HG03442 (cell line): ENCODE measurements around the gene ARL6IP4.

ENCODE experiments used
- ATAC-seq: cut with Tn5 transposase; IDR thresholded peaks from one replicate; pipeline ENCODE4 v1.9.1; 2021; ENCODE audit warnings: mild to moderate bottlenecking, moderate library complexity; ENCODE audit not compliant: unreplicated experiment

Gene ARL6IP4

GRCh38 chr12:122958198-122958888 lies 22.1 kb upstream of the ARL6IP4 start:
- ATAC-seq: no peak

- no peak for ATAC-seq
Measured at GRCh38 chr12:122959566-122960192, 20.8 kb upstream of the ARL6IP4 start.

GRCh38 chr12:122960193-122960569 lies 20.3 kb upstream of the ARL6IP4 start:
- no peak for ATAC-seq

- no peak for ATAC-seq
Measured at GRCh38 chr12:122961531-122962329, 18.8 kb upstream of the ARL6IP4 start.

- no peak for ATAC-seq
Measured at GRCh38 chr12:122963941-122964265, 16.6 kb upstream of the ARL6IP4 start.

GRCh38 chr12:122964439-122965257 lies 15.8 kb upstream of the ARL6IP4 start:
- no peak for ATAC-seq

- ATAC-seq: no peak
Measured at GRCh38 chr12:122965321-122965751, 15.1 kb upstream of the ARL6IP4 start.

GRCh38 chr12:122965851-122966742 lies 14.4 kb upstream of the ARL6IP4 start, which contains the start of gene ABCB9:
Gene ABCB9 (minus strand): TSS chr12:122966463. CDS start chr12:122960235, 6,228 bp downstream.
- ATAC-seq: peak; percentile 65

GRCh38 chr12:122966743-122967550 lies 13.5 kb upstream of the ARL6IP4 start:
- no peak for ATAC-seq

GRCh38 chr12:122968104-122968503 lies 12.4 kb upstream of the ARL6IP4 start:
- ATAC-seq: no peak

- ATAC-seq: no peak
Measured at GRCh38 chr12:122969676-122970075, 10.8 kb upstream of the ARL6IP4 start.

- peak; percentile 76 for ATAC-seq
Measured at GRCh38 chr12:122974274-122974891, 6.1 kb upstream of the ARL6IP4 start.

- peak; percentile 63 for ATAC-seq
Measured at GRCh38 chr12:122974892-122975789, 5.3 kb upstream of the ARL6IP4 start, which contains the start of gene OGFOD2. Gene OGFOD2 (plus strand): TSS chr12:122975244. CDS start chr12:122975252, 8 bp downstream.

GRCh38 chr12:122975790-122976647 lies 4.5 kb upstream of the ARL6IP4 start:
- no peak for ATAC-seq

GRCh38 chr12:122976648-122976975 lies 3.9 kb upstream of the ARL6IP4 start:
- no peak for ATAC-seq

GRCh38 chr12:122977153-122977552 lies 3.3 kb upstream of the ARL6IP4 start:
- ATAC-seq: no peak
